Measurements from ENCODE around the gene CPSF4. TPM values are rescaled to one million over a fixed set of nuclear protein-coding genes. Genes with fewer than 3 reads are reported as not detected.

Gene CPSF4
- polyA plus RNA-seq, 3 donors: 11.6 to 56.3 (median 12.3) TPM

- H3K4me3 ChIP-seq (replicated peaks in 1 of 3; ENCODE audit: low read depth in 2 of 3, low read length in 3 of 3): no peak overlapping the region
- no peak overlapping the region for H2AFZ ChIP-seq (ENCODE audit: insufficient read depth, low read depth, low read length, poor library complexity, severe bottlenecking)
- H3K4me1 ChIP-seq (ENCODE audit: control insufficient read depth in 1 of 2, insufficient read depth in 2 of 2, low read length in 2 of 2): peaks cover 22 to 36% of the 10 kb centered on the region in 2 donors
- H3K9ac ChIP-seq (ENCODE audit: insufficient read depth, low read length, poor library complexity, severe bottlenecking): no peak overlapping the region
- H3K4me3 Mint-ChIP-seq: no peak overlapping the region
- no peak overlapping the region for H3K27ac ChIP-seq (ENCODE audit: low read depth in 1 of 2, low read length in 2 of 2)
- intact Hi-C loops (cut with micrococcal nuclease): no loop called here
- H3K4me1 Mint-ChIP-seq: peaks cover 29% of the 10 kb centered on the region
- DNase-seq: no peak
- peaks cover 0 to 17% of the 10 kb centered on the region in 2 donors for H3K36me3 ChIP-seq (replicated peaks in 1 of 2; ENCODE audit: control insufficient read depth in 1 of 2, insufficient read depth in 2 of 2, low read length in 2 of 2)
- H3K36me3 Mint-ChIP-seq: peaks cover 16 to 32% of the 10 kb centered on the region in 2 donors
- H3K27me3 ChIP-seq (ENCODE audit: control insufficient read depth in 2 of 2, insufficient read depth in 2 of 2, low read length in 2 of 2): no peaks in the 10 kb centered on the region
- peaks cover 0 to 2% (median 0%) of the 10 kb centered on the region in 7 donors for H3K9me3 Mint-ChIP-seq
- WGBS (ENCODE audit: insufficient coverage): 96% methylated on average over 4 of the region's 5 CpGs
- H3K4me2 ChIP-seq (replicated peaks; ENCODE audit: extremely low read depth, low read length, poor library complexity, severe bottlenecking): no peak overlapping the region
- TF ChIP-seq, protein P1, sequence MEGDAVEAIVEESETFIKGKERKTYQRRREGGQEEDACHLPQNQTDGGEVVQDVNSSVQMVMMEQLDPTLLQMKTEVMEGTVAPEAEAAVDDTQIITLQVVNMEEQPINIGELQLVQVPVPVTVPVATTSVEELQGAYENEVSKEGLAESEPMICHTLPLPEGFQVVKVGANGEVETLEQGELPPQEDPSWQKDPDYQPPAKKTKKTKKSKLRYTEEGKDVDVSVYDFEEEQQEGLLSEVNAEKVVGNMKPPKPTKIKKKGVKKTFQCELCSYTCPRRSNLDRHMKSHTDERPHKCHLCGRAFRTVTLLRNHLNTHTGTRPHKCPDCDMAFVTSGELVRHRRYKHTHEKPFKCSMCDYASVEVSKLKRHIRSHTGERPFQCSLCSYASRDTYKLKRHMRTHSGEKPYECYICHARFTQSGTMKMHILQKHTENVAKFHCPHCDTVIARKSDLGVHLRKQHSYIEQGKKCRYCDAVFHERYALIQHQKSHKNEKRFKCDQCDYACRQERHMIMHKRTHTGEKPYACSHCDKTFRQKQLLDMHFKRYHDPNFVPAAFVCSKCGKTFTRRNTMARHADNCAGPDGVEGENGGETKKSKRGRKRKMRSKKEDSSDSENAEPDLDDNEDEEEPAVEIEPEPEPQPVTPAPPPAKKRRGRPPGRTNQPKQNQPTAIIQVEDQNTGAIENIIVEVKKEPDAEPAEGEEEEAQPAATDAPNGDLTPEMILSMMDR (IDR thresholded peaks at IDR 0.05): no peak
- peaks cover 58% of the 10 kb centered on the region for H3K79me2 ChIP-seq (ENCODE audit: insufficient read depth, low read length)
- no peaks in the 10 kb centered on the region for H3K9me3 ChIP-seq (replicated peaks in 1 of 2; ENCODE audit: control insufficient read depth in 1 of 2, insufficient read depth in 1 of 2, low read length in 2 of 2)
- H3K27ac Mint-ChIP-seq: peak overlapping the region in 1 of 7 donors; percentile 22
- peaks cover 3 to 5% (median 3%) of the 10 kb centered on the region in 3 donors for H3K27me3 Mint-ChIP-seq (ENCODE audit: low read depth in 3 of 3)
- H4K20me1 ChIP-seq (ENCODE audit: insufficient read depth, low read length): no peaks in the 10 kb centered on the region
These were observed 37.4 kb downstream of the CPSF4 start for GRCh38 chr7:99476107-99476506.

DNA sequence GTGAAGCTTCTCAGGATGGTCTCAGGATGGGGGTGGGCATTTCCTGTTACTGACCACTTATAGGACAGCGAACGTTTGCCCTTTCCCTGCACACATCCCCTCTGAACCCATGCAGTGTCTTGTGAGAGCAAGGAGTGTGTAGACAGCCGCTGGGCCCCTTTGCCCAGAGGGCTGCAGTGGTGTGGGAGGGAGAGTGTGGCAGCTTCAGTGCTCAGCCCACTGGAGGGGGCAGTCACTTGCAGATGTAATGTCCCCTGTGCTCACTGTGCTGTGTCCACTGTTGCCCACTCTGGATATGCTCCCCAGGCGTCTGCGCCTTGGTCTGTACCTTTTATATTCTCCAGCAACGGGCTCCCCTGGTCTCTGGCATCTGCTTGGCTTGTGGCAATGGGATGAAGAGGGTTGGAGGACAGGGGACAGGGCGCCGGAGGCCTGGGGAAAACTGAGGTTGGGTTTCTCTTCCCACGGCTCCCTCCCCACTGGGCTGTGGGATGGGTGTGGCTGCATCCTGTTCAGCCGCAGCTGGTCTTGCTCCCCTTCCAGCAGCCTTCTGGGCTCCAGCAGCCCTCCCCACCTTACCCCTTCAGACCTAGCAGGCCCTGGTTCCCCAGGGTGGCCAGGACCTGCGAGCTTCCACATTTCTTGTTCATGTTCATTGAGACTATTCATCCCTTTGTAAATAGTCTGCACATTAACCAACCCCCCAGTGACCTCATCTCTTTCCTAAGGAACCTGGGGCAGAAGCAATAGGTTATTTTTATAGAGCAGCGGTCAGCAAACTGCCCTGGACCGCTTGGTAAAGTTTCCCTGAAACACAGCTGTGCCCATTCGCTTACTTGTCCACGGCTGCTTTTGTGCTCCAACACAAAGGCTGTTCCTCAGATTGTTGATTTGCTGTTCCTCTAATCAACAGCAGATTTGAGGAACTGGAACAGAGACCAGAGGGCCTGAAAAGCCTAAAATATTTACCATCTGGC lies 40.0 kb downstream of the CPSF4 start:
- TF ChIP-seq, protein P1 (IDR thresholded peaks at IDR 0.05): no peak

More for the DNA sequence above, 40.0 kb downstream of the CPSF4 start:
- Histone ChIP-seq H3K4me1 (ENCODE audit: control insufficient read depth in 1 of 2, insufficient read depth in 2 of 2, low read length in 2 of 2) (peaks cover 17 to 26% of the 10 kb centered on the region in 2 donors), H3K4me3 (replicated peaks in 1 of 3; ENCODE audit: low read depth in 2 of 3, low read length in 3 of 3) (peak overlapping the region in 1 of 3 experiments; percentile 29), H3K9ac (ENCODE audit: insufficient read depth, low read length, poor library complexity, severe bottlenecking) (peak overlapping the region; percentile 37), H3K9me3 (replicated peaks in 1 of 2; ENCODE audit: control insufficient read depth in 1 of 2, insufficient read depth in 1 of 2, low read length in 2 of 2) (no peaks in the 10 kb centered on the region), H3K36me3 (replicated peaks in 1 of 2; ENCODE audit: control insufficient read depth in 1 of 2, insufficient read depth in 2 of 2, low read length in 2 of 2) (peaks cover 6 to 25% of the 10 kb centered on the region in 2 donors), H3K79me2 (ENCODE audit: insufficient read depth, low read length) (peaks cover 48% of the 10 kb centered on the region), H3K4me2 (replicated peaks; ENCODE audit: extremely low read depth, low read length, poor library complexity, severe bottlenecking) (peak overlapping the region; percentile 41), H3K27ac (ENCODE audit: low read depth in 1 of 2, low read length in 2 of 2) (peak overlapping the region; percentile 44 to 66), H4K20me1 (ENCODE audit: insufficient read depth, low read length) (no peaks in the 10 kb centered on the region), H3K27me3 (ENCODE audit: control insufficient read depth in 2 of 2, insufficient read depth in 2 of 2, low read length in 2 of 2) (no peaks in the 10 kb centered on the region), H2AFZ (ENCODE audit: insufficient read depth, low read depth, low read length, poor library complexity, severe bottlenecking) (no peak overlapping the region)
- WGBS (ENCODE audit: insufficient coverage): 61% methylated on average over 8 of the region's 15 CpGs
- Mint-ChIP-seq H3K36me3 (peaks cover 24 to 48% of the 10 kb centered on the region in 2 donors), H3K9me3 (peaks cover 0 to 2% (median 0%) of the 10 kb centered on the region in 7 donors), H3K27me3 (ENCODE audit: low read depth in 3 of 3) (peaks cover 0 to 2% (median 0%) of the 10 kb centered on the region in 3 donors), H3K27ac (peak overlapping the region in 6 of 7 donors; percentile 56 to 87 (median 76)), H3K4me3 (peak overlapping the region; percentile 20 to 60), H3K4me1 (peaks cover 21% of the 10 kb centered on the region)
- DNase-seq: no peak
- intact Hi-C loops (cut with micrococcal nuclease): no loop called here
